GM19372 (cell line): ENCODE data around the gene ADAMTS1.

Experiments
- ATAC-seq: cut with Tn5 transposase; IDR thresholded peaks from one replicate; pipeline ENCODE4 v1.9.1; 2021; ENCODE audit warnings: mild to moderate bottlenecking, low read depth, moderate library complexity; ENCODE audit not compliant: unreplicated experiment

The ADAMTS1 gene

DNA sequence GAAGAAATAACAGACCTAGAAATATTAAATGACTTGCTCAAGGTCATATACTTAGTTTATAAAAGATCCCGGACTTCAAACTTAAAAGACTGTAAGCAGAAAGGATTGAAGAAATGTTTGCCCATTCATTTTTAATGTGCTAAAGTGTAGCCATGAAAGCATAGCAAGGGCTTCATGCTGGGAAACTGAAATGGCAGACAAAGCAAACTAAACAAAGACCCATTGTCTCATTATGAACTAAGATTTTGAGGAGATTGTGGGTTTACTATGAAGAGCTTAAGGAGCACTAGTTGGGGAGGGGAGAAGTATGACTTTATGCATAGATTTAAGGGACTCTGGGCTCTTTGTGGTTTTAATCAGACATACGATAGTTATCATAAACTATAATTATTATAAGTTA is 26.3 kb downstream of the ADAMTS1 start:
- ATAC-seq: no peak

DNA sequence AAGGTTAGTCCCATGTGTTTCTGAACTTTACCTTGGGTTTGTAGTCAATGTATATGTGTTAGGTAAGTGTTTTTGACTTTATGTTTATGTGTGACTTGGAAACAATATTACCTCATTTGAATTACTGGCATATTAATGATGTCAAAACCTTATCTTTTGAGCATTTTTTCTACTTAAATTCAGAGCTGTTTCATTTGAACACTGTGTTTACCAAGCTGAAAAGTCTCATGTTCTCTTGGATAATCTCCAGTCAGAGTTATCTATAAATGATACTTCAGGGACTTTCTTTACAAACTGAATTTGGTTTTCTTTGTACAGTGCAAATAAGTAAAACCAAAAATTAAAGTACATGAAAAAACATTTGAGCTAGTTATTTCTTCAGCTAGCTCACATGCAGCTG is 30.0 kb downstream of the ADAMTS1 start:
- ATAC-seq: no peak

GRCh38 chr21:26814386-26814785 is 30.8 kb downstream of the ADAMTS1 start:
- ATAC-seq: no peak

DNA sequence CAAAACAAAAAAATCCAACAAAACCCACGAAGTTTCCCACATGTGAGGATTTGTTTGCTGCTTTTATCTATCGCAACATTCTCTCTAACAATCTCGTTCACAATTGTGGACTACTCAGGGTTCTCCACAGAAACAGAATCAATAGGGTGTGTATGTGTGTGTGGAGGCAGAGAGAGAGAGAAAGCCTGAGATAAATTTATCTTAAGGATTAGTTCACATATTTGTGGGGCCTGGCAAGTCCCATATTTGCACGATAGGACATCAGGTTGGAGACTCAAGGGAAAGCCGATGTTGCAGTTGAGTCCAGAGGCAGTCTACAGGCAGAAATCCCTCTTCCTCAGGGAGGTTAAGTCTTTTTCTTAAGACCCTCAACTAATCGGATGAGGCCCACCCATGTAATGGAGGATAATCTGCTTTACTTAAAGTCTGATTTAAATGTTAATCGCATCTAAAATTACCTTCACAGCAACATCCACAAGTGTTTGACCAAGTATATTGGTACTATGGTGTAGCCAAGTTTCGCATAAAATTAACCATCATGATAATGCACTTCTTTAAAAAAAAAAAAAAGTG is 31.7 kb downstream of the ADAMTS1 start:
- no peak for ATAC-seq

DNA sequence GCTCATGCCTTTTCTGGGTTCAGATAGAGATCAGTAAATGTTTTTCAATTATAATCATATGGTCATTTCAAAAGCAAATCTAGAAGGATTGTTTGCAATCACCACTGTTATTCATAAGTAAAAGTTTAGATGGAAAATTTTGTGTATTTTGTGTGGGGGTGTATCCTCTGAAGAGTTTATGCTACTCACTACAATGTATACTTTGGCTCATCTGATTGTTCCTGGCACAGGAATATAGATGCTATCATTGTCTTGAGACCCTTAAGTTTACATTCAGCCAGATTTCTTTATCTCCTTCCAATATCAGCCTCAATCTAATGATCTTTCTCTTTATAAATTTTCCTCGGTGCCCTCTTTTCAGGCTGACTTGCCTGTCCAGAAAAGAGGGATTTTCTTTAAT is 33.0 kb downstream of the ADAMTS1 start:
- no peak for ATAC-seq

DNA sequence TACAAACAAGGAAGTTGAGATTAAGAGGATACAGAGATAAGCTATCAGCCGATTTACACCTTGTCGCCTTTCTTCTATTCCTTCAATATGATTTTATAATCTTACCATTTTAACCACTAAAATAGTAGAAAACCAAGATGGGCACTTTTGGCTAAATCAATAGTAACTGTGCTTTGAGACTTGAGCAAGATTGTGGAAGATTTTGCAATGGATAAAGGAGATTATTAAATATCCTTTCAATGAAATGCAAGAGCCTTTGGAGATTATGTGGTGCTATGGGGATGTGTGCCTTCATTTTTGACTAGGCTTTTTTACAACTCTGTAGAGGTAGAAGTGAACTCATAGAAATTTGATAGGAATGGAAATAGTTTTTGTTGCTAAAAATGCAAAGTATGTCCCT is 33.7 kb downstream of the ADAMTS1 start:
- no peak for ATAC-seq

DNA sequence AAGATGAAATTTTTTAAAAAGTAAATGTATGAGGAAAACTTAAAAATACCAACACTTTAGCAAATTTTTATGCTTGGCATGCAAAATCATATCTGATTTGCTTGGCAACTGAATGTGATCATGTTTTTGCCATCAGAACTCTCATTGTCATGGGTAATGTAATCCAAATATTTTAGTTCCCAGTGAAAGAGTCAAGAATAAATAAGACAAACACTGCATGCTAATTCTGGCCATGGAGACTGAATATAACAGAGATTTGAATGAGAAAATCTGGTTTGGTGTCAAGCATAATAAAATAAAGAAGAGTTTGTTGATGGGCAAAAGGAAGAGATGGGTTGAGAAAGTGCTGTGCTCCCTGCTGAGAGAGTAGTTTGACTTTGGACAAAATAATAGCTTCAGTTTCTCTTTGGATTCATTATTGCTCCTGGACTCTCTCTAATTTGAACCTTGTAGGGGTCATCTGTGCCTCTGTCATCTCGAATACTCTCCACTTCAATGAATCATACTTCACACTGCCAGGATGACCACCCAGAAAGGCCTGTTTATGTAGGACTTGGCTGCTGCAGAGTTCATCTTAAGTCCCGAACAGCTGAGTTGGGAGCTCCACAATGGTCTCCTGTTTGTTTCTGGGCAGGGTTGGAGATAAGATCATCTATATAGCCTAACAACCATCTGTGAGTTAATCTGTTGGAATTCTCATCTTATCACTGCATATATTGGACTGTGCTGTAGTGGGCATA is 34.4 kb downstream of the ADAMTS1 start:
- ATAC-seq: no peak

DNA sequence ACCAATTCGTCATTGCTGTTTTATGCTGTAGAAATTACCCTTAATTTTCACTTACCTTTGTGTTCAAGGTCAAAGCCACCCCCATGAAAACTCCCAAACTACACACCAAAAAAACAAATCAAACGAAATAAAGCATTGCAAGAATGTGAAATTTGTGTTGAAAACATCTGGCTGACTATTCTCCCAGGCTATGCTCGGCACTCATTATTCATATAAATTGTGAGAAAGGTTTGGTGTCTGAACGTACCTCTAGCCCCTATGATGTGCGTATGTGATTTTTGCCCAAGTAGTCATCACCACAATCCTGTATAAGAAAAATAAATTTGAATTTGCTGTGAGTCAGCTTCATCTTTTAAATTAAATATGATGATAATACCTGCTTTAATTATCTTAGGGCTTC is 34.9 kb downstream of the ADAMTS1 start:
- no peak for ATAC-seq

- no peak for ATAC-seq
Observed at GRCh38 chr21:26809745-26810144, 35.5 kb downstream of the ADAMTS1 start.

DNA sequence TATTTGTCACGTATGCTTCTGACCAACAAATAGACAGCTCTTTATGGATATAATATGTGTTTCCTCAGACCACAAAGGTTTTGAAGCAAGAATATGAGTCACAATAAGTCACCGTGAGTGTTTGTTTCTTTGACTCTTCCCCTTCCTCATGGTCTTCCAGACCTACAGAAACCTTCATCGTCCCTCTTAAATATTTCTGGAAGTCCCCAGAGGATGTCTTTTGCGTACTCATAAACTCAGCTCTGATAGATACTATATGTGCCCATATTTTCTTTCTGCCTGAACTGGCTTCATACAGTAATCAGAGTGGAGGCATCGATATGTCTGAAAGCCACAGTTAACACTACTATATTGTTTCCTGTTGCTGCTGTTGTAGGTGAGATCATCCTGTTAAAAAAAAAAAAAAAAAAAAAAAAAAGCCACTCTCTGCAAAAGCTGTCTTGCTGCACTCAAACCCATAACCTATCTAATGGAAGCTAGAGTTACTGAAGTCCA is 38.4 kb downstream of the ADAMTS1 start:
- no peak for ATAC-seq

GRCh38 chr21:26804895-26805609 is 40.2 kb downstream of the ADAMTS1 start:
- ATAC-seq: no peak

DNA sequence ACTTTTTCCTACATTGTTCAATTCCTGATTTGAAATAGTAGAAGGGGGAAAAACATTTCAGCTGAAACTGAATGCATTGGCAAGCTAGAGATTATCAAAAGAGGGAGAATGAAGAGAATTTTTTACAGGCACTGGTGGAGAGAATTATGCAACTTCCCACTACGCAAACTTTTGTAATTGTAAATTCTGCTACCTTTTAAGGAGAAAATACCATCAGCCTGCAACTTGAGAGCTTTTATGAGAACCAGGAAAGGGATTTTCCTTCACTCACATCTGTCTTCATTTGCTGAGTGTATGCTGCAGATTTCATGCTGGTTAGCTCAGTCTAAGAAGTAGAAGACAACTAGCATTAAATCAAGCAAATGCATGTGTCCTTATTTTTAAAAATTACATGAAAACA is 43.7 kb downstream of the ADAMTS1 start:
- ATAC-seq: no peak

DNA sequence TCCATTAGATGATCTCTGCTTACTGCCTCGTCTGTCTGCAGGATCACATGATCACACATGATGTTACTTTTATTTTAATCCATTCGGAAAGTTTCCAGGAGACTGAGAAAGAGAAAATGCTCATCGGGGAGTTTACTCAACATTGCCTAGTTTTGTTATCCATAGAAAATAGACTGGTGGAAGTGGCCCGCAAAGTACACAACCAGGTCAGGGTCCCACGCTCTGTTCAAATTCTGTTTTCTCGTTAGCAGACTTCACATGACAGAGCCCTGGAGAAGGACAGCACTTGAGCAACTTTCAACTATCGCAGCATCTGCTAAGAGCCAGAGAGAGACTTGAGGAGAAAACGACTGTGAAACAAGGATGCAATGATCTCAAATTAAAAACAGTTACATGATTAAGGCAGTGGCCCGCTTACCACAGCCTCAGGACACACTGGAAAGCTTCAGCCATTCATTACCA is 44.2 kb downstream of the ADAMTS1 start:
- ATAC-seq: no peak

- no peak for ATAC-seq
Observed at GRCh38 chr21:26800455-26800854, 44.8 kb downstream of the ADAMTS1 start.

- ATAC-seq: no peak
Observed at GRCh38 chr21:26800001-26800400, 45.2 kb downstream of the ADAMTS1 start.

- ATAC-seq: no peak
Observed at GRCh38 chr21:26798856-26799751, 46.1 kb downstream of the ADAMTS1 start.

- no peak for ATAC-seq
Observed at GRCh38 chr21:26797878-26798456, 47.2 kb downstream of the ADAMTS1 start.

- no peak for ATAC-seq
Observed at GRCh38 chr21:26795866-26796329, 49.3 kb downstream of the ADAMTS1 start.

GRCh38 chr21:26795412-26795805 is 49.8 kb downstream of the ADAMTS1 start:
- no peak for ATAC-seq
